HG03060 (cell line): Measurements from ENCODE around the gene FANK1.
A peak's percentile ranks its signal among the peaks of the same experiment; 100 is the strongest.
"Not testable (repeated sequence)": the region's sequence is repeated elsewhere in the genome, so short reads cannot be mapped to it uniquely, and the experiment has no call there.

Experiments used
- ATAC-seq: cut with Tn5 transposase; IDR thresholded peaks from one replicate; pipeline ENCODE4 v1.9.1; 2021; ENCODE audit warnings: low read depth, moderate number of reproducible peaks; ENCODE audit not compliant: unreplicated experiment

Gene FANK1

GRCh38 chr10:125926247-125926646, 29.9 kb downstream of the FANK1 start:
- ATAC-seq = no peak

GRCh38 chr10:125927265-125927664, 30.9 kb downstream of the FANK1 start:
- ATAC-seq = not testable (repeated sequence)

GRCh38 chr10:125928928-125929585, 32.7 kb downstream of the FANK1 start:
- no peak for ATAC-seq

- no peak for ATAC-seq
Observed at GRCh38 chr10:125929618-125930017, 33.3 kb downstream of the FANK1 start.

GRCh38 chr10:125933693-125934092, 37.3 kb downstream of the FANK1 start:
- no peak for ATAC-seq

GRCh38 chr10:125936331-125936730, 40.0 kb downstream of the FANK1 start:
- ATAC-seq = no peak

GRCh38 chr10:125940515-125940914, 44.2 kb downstream of the FANK1 start:
- ATAC-seq = no peak

- no peak for ATAC-seq
Observed at GRCh38 chr10:125951290-125951689, 54.9 kb downstream of the FANK1 start.

- ATAC-seq = no peak
Observed at GRCh38 chr10:125953778-125954385, 57.5 kb downstream of the FANK1 start.

GRCh38 chr10:125955766-125956165, 59.4 kb downstream of the FANK1 start:
- no peak for ATAC-seq

- no peak for ATAC-seq
Observed at GRCh38 chr10:125961743-125962142, 65.4 kb downstream of the FANK1 start.

- no peak for ATAC-seq
Observed at GRCh38 chr10:125962200-125962599, 65.8 kb downstream of the FANK1 start.

GRCh38 chr10:125964558-125964957, 68.2 kb downstream of the FANK1 start:
- no peak for ATAC-seq

GRCh38 chr10:125967533-125967932, 71.2 kb downstream of the FANK1 start:
- no peak for ATAC-seq

GRCh38 chr10:125970077-125970630, 73.8 kb downstream of the FANK1 start:
- not testable (repeated sequence) for ATAC-seq

- no peak for ATAC-seq
Observed at GRCh38 chr10:125976960-125977605, 80.7 kb downstream of the FANK1 start.

GRCh38 chr10:125979976-125980375, 83.6 kb downstream of the FANK1 start:
- ATAC-seq = no peak

- no peak for ATAC-seq
Observed at GRCh38 chr10:125980521-125981035, 84.2 kb downstream of the FANK1 start.

- peak; percentile 76 for ATAC-seq
Observed at GRCh38 chr10:125982260-125982948, 86.0 kb downstream of the FANK1 start.

GRCh38 chr10:125983161-125983560, 86.8 kb downstream of the FANK1 start:
- no peak for ATAC-seq

GRCh38 chr10:125983656-125984055, 87.3 kb downstream of the FANK1 start:
- no peak for ATAC-seq
